Measurements from ENCODE around the gene FHDC1.

DNA sequence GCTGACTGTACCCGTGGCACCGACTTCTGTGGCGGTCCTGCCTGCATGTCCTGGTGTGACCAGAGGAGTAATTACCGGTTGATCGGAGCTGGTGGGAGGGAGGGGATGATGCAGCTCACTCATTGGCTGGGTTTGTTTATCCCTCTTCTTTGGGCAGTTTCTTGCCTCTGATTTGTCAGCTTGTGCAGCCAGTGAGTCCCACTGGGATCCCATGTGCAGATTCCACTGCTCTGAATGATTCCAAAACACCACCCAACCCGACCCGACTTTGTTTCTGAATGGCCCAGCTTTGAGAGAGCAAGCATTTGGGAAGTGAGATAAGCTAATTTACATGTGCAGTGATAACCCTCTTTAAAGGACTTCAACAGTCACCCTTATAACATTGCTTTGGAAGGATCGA is 13.8 kb downstream of the FHDC1 start:
- TF ChIP-seq POLR2A (IDR thresholded peaks at IDR 0.05): no peak
- TF ChIP-seq, protein P1, sequence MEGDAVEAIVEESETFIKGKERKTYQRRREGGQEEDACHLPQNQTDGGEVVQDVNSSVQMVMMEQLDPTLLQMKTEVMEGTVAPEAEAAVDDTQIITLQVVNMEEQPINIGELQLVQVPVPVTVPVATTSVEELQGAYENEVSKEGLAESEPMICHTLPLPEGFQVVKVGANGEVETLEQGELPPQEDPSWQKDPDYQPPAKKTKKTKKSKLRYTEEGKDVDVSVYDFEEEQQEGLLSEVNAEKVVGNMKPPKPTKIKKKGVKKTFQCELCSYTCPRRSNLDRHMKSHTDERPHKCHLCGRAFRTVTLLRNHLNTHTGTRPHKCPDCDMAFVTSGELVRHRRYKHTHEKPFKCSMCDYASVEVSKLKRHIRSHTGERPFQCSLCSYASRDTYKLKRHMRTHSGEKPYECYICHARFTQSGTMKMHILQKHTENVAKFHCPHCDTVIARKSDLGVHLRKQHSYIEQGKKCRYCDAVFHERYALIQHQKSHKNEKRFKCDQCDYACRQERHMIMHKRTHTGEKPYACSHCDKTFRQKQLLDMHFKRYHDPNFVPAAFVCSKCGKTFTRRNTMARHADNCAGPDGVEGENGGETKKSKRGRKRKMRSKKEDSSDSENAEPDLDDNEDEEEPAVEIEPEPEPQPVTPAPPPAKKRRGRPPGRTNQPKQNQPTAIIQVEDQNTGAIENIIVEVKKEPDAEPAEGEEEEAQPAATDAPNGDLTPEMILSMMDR (IDR thresholded peaks at IDR 0.05 in 4 of 5, conservative IDR thresholded peaks at IDR 0.05 in 1 of 5): no peak

Measured in gastrocnemius medialis (tissue), 4 donors.